ENCODE results near the gene EHMT2.
"Not testable (repeated sequence)": the region's sequence is repeated elsewhere in the genome, so short reads cannot be mapped to it uniquely, and the experiment has no call there.

Gene EHMT2

GRCh38 chr6:31940256-31940664, 42.8 kb upstream of the EHMT2 start:
- TF ChIP-seq CTCF (IDR thresholded peaks at IDR 0.05; ENCODE audit: low read length, missing control alignments) = no peak
- DNase-seq (ENCODE audit: low read depth) = peak; percentile 22
- H3K4me3 ChIP-seq (replicated peaks; ENCODE audit: low read depth, low read length) = no peak overlapping the region

GRCh38 chr6:31935823-31936222, 38.3 kb upstream of the EHMT2 start:
- no peak for TF ChIP-seq CTCF (IDR thresholded peaks at IDR 0.05; ENCODE audit: low read length, missing control alignments)
- H3K4me3 ChIP-seq (replicated peaks; ENCODE audit: low read depth, low read length) = no peak overlapping the region
- no peak for DNase-seq (ENCODE audit: low read depth)

- DNase-seq (ENCODE audit: low read depth) = no peak
- H3K4me3 ChIP-seq (replicated peaks; ENCODE audit: low read depth, low read length) = no peak overlapping the region
- no peak for TF ChIP-seq CTCF (IDR thresholded peaks at IDR 0.05; ENCODE audit: low read length, missing control alignments)
Observed at GRCh38 chr6:31935021-31935420, 37.5 kb upstream of the EHMT2 start.

- H3K4me3 ChIP-seq (replicated peaks; ENCODE audit: low read depth, low read length) = no peak overlapping the region
- TF ChIP-seq CTCF (IDR thresholded peaks at IDR 0.05; ENCODE audit: low read length, missing control alignments) = no peak
- no peak for DNase-seq (ENCODE audit: low read depth)
Observed at GRCh38 chr6:31933537-31933936, 36.0 kb upstream of the EHMT2 start.

- DNase-seq (ENCODE audit: low read depth); H3K4me3 ChIP-seq (replicated peaks; ENCODE audit: low read depth, low read length): not testable (repeated sequence)
Observed at GRCh38 chr6:31932137-31932536, 34.6 kb upstream of the EHMT2 start.

- no peak for DNase-seq (ENCODE audit: low read depth)
- no peak for TF ChIP-seq CTCF (IDR thresholded peaks at IDR 0.05; ENCODE audit: low read length, missing control alignments)
- H3K4me3 ChIP-seq (replicated peaks; ENCODE audit: low read depth, low read length) = no peak overlapping the region
Observed at GRCh38 chr6:31930962-31931361, 33.5 kb upstream of the EHMT2 start.

GRCh38 chr6:31928672-31928939, 31.1 kb upstream of the EHMT2 start:
- no peak for TF ChIP-seq CTCF (IDR thresholded peaks at IDR 0.05; ENCODE audit: low read length, missing control alignments)
- no peak for DNase-seq (ENCODE audit: low read depth)
- no peak overlapping the region for H3K4me3 ChIP-seq (replicated peaks; ENCODE audit: low read depth, low read length)

All from fibroblast of pulmonary artery (primary cell).